ENCODE measurements around the gene OPN4.

GRCh38 chr10:86665868-86666267, 11.5 kb downstream of the OPN4 start:
- no peak for TF ChIP-seq EZH2phosphoT487 (conservative IDR thresholded peaks at IDR 0.05; ENCODE audit: low read length)
- TF ChIP-seq CTCF (IDR thresholded peaks at IDR 0.05; ENCODE audit: insufficient read depth, low read length, poor library complexity, severe bottlenecking): no peak
